GM12878 (cell line): ENCODE results near the gene BACE1-AS. TPM values are rescaled to one million over a fixed set of nuclear protein-coding genes. Genes with fewer than 3 reads are reported as not detected.
"Not testable (repeated sequence)": the region's sequence is repeated elsewhere in the genome, so short reads cannot be mapped to it uniquely, and the experiment has no call there.

Source experiments
- ATAC-seq: fragments of 200-7000 bp; cut with Tn5 transposase; 3 replicates; pipeline ENCODE4 v1.9.1; 2020; ENCODE audit warnings: mild to moderate bottlenecking, moderate library complexity
- BruUV-seq: library from RNA; stranded (reverse); fragments of 400-500 nt; replicated peaks from 2 replicates; lab custom pipeline; 2021; lab: Mats Ljungman, UMichigan
- CTCF ChIA-PET: fragments of 300-600 bp; sonication (Branson Sonifier 250); formaldehyde crosslinking; extraction: SDS; loops from one replicate; lab custom pipeline; 2021; ENCODE audit warnings: inconsistent platforms; lab: Yijun Ruan, JAX
- POLR2A ChIA-PET: fragments of 350-600 bp; formaldehyde crosslinking; extraction: SDS; loops from one replicate; lab custom pipeline; 2021; ENCODE audit warnings: inconsistent platforms; lab: Charles Lee
- RAD21 ChIA-PET: fragments of 300-600 bp; sonication (Branson Sonifier 250); formaldehyde crosslinking; loops from one replicate; lab custom pipeline; 2023; ENCODE audit warnings: antibody characterized with exemption; ENCODE audit not compliant: unreplicated experiment; lab: Charles Lee
- SMC1A ChIA-PET: fragments of 300-600 bp; sonication (Branson Sonifier 250); formaldehyde crosslinking; loops from one replicate; lab custom pipeline; 2023; ENCODE audit not compliant: unreplicated experiment, uncharacterized antibody; lab: Charles Lee
- DNase-seq: peaks from one replicate; pipeline ENCODE4 v3.0.0-alpha.2; 2011; ENCODE audit warnings: low read depth, low spot score
- FAIRE-seq: peaks from 3 replicates; lab custom pipeline; 2011; peaks lifted over from hg19 to GRCh38; lab: Jason Lieb, UNC
- H2AFZ ChIP-seq: 2 replicates; pipeline ENCODE4 v1.6.0; 2011; ENCODE audit warnings: low read depth, low read length, control low read depth; ENCODE audit not compliant: control insufficient read depth
- H3K27ac ChIP-seq: 2 replicates; pipeline ENCODE4 v1.5.1; 2011; ENCODE audit warnings: control low read depth; ENCODE audit not compliant: control insufficient read depth, insufficient read depth
- H3K27me3 ChIP-seq, 2 experiments: replicated peaks in 1 of 2; 2 replicates each; pipeline versions ENCODE4 v1.6.0 to v1.6.1; 2011; ENCODE audit warnings: low read length in 1 of 2; ENCODE audit not compliant: control insufficient read depth in 2 of 2, insufficient read depth in 2 of 2
- H3K36me3 ChIP-seq, 2 experiments: 2 replicates each; pipeline ENCODE4 v1.5.1; 2011; ENCODE audit warnings: low read length in 1 of 2; ENCODE audit not compliant: control insufficient read depth in 2 of 2, insufficient read depth in 2 of 2
- H3K4me1 ChIP-seq: 2 replicates; pipeline ENCODE4 v1.6.1; 2011; ENCODE audit warnings: mild to moderate bottlenecking, low read length, moderate library complexity, mixed read lengths; ENCODE audit not compliant: control insufficient read depth, insufficient read depth
- H3K4me2 ChIP-seq: 2 replicates; pipeline ENCODE4 v1.6.0; 2011; ENCODE audit warnings: control low read depth; ENCODE audit not compliant: control insufficient read depth, insufficient read depth
- H3K4me3 ChIP-seq: fragments of 200-600 bp; sonication (generic); 2 replicates; pipeline ENCODE4 v1.5.1; 2016
- H3K79me2 ChIP-seq: 2 replicates; pipeline ENCODE4 v1.6.0; 2011; ENCODE audit warnings: low read length; ENCODE audit not compliant: control insufficient read depth, insufficient read depth
- H3K9ac ChIP-seq: 2 replicates; pipeline ENCODE4 v1.8.0; 2011; ENCODE audit warnings: low read length, control low read depth, mixed read lengths; ENCODE audit not compliant: control insufficient read depth, insufficient read depth
- H3K9me3 ChIP-seq: replicated peaks from 3 replicates; pipeline ENCODE4 v1.5.1; 2011; ENCODE audit warnings: mild to moderate bottlenecking, low read length; ENCODE audit not compliant: control insufficient read depth, insufficient read depth
- H4K20me1 ChIP-seq: 2 replicates; pipeline ENCODE4 v1.6.0; 2011; ENCODE audit not compliant: control insufficient read depth, insufficient read depth
- CUX1 ChIP-seq: IDR thresholded peaks from 2 replicates; pipeline ENCODE4 v1.6.1; 2012; ENCODE audit warnings: improper control_type of control experiment, low read depth, low read length; ENCODE audit not compliant: insufficient replicate concordance
- MLLT1 ChIP-seq: fragments of 450-650 bp; IDR thresholded peaks from 2 replicates; pipeline ENCODE4 v1.6.1; 2016; ENCODE audit warnings: mild to moderate bottlenecking
- WGBS: methylation state at CpG from one replicate; pipeline ENCODE4 v1.1.6; 2016; ENCODE audit warnings: low lambda C conversion rate; ENCODE audit not compliant: insufficient replicate concordance, insufficient coverage; ENCODE audit errors: missing lambda C conversion rate; 5-methylcytosine and 5-hydroxymethylcytosine counted together
- in situ Hi-C: fragments of 300-500 bp; cut with MboI; formaldehyde crosslinking; loops from 9 replicates; pipeline ENCODE4 v1.14.3; 2018; ENCODE audit warnings: mixed read lengths
- intact Hi-C: fragments of 100-400 bp; cut with micrococcal nuclease; formaldehyde crosslinking; loops from one replicate; pipeline ENCODE4 v1.14.2; 2022; ENCODE audit not compliant: unreplicated experiment
- polyA plus RNA-seq, 11 experiments: library from polyadenylated mRNA; depleted of rRNA in 4 of 11; unstranded in 6 of 11; stranded (reverse) in 5 of 11; fragments of >200 nt; fragmentation: Nextera tagmentation in 4 of 11; fragmentation: Illumina TruSeq in 1 of 11; extraction: Ambion mirVana in 4 of 11; extraction: Trizol in 1 of 11; gene quantifications; 1 replicate in 1 of 11; 2 replicates in 10 of 11; pipeline versions ENCODE4 v1.2.1 to v1.2.3, GENCODE V29; 2011 to 2016; ENCODE audit warnings: inconsistent platforms in 2 of 11, missing spikeins in 2 of 11, low read depth in 1 of 11
- total RNA-seq, 4 experiments: library from RNA; depleted of rRNA in 3 of 4; stranded (reverse); fragments of >200 nt in 3 of 4; fragmentation: Illumina TruSeq in 1 of 4; extraction: Trizol in 1 of 4; gene quantifications; 2 replicates each; pipeline versions ENCODE4 v1.2.1 to v1.2.3, GENCODE V29; 2013 to 2021

BACE1-AS gene
- total and polyA plus RNA-seq, 10 of the 15 experiments (the other 5 are each of a cell fraction or from before 2014, with no cell fraction given) = 2.0 to 6.7 (median 3.9) TPM

- TF ChIP-seq CUX1 = no peak
These were observed 28.2 kb downstream of the BACE1-AS start (continued) for GRCh38 chr11:117319214-117319840.

- intact Hi-C loops = loop anchor here (2.0 kb wide), 1 partner anchor 94 kb away; the partner anchor contains the start of genes PCSK7 and RNF214
- H3K9ac ChIP-seq, H3K79me2 ChIP-seq, FAIRE-seq, H3K9me3 ChIP-seq, in situ Hi-C loops, BruUV-seq, H3K4me1 ChIP-seq, H3K36me3 ChIP-seq, DNase-seq, H4K20me1 ChIP-seq, ATAC-seq, H3K27me3 ChIP-seq, H3K4me2 ChIP-seq: not testable (repeated sequence)
- POLR2A ChIA-PET = interaction anchor here (0.6 to 1.8 kb wide), 6 partner anchors 8 to 1408 kb away, joined by 3 to 7 read pairs (median 4); partner anchors contain the start of gene ZPR1
- RAD21 ChIA-PET = interaction anchor here (0.6 to 1.8 kb wide), 6 partner anchors 24 to 149 kb away, joined by 3 to 8 read pairs (median 5); partner anchors contain the start of genes PCSK7 and SIDT2
- 0 out of 2 replicates have a peak, but pooled peaks have one; percentile 24 for TF ChIP-seq MLLT1
- H3K4me3 ChIP-seq = peak overlapping the region; percentile 82; the same call in 1 of the 2 replicates
- 0% methylated on average over 4 of the region's 5 CpGs for WGBS
- CTCF ChIA-PET = interaction anchor here (1.0 to 2.3 kb wide), 5 partner anchors 9 to 294 kb away, joined by 3 to 7 read pairs (median 3); partner anchors contain the start of gene PCSK7
- SMC1A ChIA-PET = interaction anchor here (1.5 to 1.6 kb wide), 2 partner anchors 49 to 96 kb away, joined by 3 to 5 read pairs; partner anchors contain the start of gene PCSK7
- H2AFZ ChIP-seq = peak overlapping the region; percentile 52
- H3K27ac ChIP-seq = peak overlapping the region; percentile 39
These were observed 36.1 kb downstream of the BACE1-AS start for GRCh38 chr11:117327255-117327566.
